ENCODE measurements around the gene FNBP1L.
"Not testable (repeated sequence)": the region's sequence is repeated elsewhere in the genome, so short reads cannot be mapped to it uniquely, and the experiment has no call there.

Gene FNBP1L

GRCh38 chr1:93552741-93553455, 105.0 kb downstream of the FNBP1L start:
- no peak overlapping the region for H3K4me3 ChIP-seq (ENCODE audit: low read depth, low read length)
- no peak for TF ChIP-seq CTCF (conservative IDR thresholded peaks at IDR 0.05; ENCODE audit: low read depth, low read length)
- DNase-seq (ENCODE audit: low read depth) = peak; percentile 85

GRCh38 chr1:93553886-93554490, 106.1 kb downstream of the FNBP1L start:
- H3K4me3 ChIP-seq (ENCODE audit: low read depth, low read length) = not testable (repeated sequence)
- peak; percentile 93 for DNase-seq (ENCODE audit: low read depth)

GRCh38 chr1:93554883-93555872, 107.3 kb downstream of the FNBP1L start:
- peak; percentile 39 for DNase-seq (ENCODE audit: low read depth)
- no peak overlapping the region for H3K4me3 ChIP-seq (ENCODE audit: low read depth, low read length)
- no peak for TF ChIP-seq CTCF (conservative IDR thresholded peaks at IDR 0.05; ENCODE audit: low read depth, low read length)

- no peak overlapping the region for H3K4me3 ChIP-seq (ENCODE audit: low read depth, low read length)
- no peak for DNase-seq (ENCODE audit: low read depth)
- no peak for TF ChIP-seq CTCF (conservative IDR thresholded peaks at IDR 0.05; ENCODE audit: low read depth, low read length)
Observed at GRCh38 chr1:93556291-93556690, 108.4 kb downstream of the FNBP1L start.

- DNase-seq (ENCODE audit: low read depth) = no peak
- TF ChIP-seq CTCF (conservative IDR thresholded peaks at IDR 0.05; ENCODE audit: low read depth, low read length) = no peak
- H3K4me3 ChIP-seq (ENCODE audit: low read depth, low read length) = no peak overlapping the region
Observed at GRCh38 chr1:93559045-93559444, 111.1 kb downstream of the FNBP1L start.

GRCh38 chr1:93559695-93560094, 111.8 kb downstream of the FNBP1L start:
- no peak for TF ChIP-seq CTCF (conservative IDR thresholded peaks at IDR 0.05; ENCODE audit: low read depth, low read length)
- DNase-seq (ENCODE audit: low read depth) = no peak
- H3K4me3 ChIP-seq (ENCODE audit: low read depth, low read length) = no peak overlapping the region

All from choroid plexus epithelial cell (primary cell).